ENCODE measurements around the gene EFNA1. TPM values are rescaled to one million over a fixed set of nuclear protein-coding genes. Genes with fewer than 3 reads are reported as not detected.

EFNA1 gene
- total RNA-seq, 1 donor from 2014 or later = 1.7 TPM

DNA sequence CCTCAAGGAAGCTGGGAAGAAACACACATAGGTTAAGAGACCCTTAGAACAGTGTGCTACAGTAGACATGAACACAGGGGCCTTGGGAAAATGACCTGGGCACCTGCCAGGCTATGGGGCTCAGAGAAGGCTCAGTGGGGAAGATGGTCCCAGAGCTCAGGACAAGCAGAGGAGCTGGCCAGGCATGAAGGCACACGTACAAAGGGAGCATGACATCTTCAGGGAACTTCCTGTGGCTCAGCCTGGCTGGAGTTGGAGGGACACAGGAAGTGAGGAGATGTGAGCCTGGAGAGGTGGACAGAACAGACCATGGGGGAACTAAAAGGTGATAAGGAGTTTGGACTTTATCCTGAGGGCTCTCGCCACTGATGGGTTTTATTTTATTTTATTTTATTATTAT is 4.2 kb downstream of the EFNA1 start:
- H3K4me1 Mint-ChIP-seq (ENCODE audit: low read depth, unreplicated experiment) = peaks cover 20% of the 10 kb centered on the region
- H3K4me3 Mint-ChIP-seq (ENCODE audit: unreplicated experiment) = peak overlapping the region; percentile 25
- no peak for DNase-seq
- H3K9me3 Mint-ChIP-seq (ENCODE audit: unreplicated experiment) = peaks cover 12% of the 10 kb centered on the region
- no peak overlapping the region for H3K27ac Mint-ChIP-seq (ENCODE audit: unreplicated experiment)
- peaks cover 26% of the 10 kb centered on the region for H3K27me3 Mint-ChIP-seq (ENCODE audit: unreplicated experiment)
- TF ChIP-seq, protein P1, sequence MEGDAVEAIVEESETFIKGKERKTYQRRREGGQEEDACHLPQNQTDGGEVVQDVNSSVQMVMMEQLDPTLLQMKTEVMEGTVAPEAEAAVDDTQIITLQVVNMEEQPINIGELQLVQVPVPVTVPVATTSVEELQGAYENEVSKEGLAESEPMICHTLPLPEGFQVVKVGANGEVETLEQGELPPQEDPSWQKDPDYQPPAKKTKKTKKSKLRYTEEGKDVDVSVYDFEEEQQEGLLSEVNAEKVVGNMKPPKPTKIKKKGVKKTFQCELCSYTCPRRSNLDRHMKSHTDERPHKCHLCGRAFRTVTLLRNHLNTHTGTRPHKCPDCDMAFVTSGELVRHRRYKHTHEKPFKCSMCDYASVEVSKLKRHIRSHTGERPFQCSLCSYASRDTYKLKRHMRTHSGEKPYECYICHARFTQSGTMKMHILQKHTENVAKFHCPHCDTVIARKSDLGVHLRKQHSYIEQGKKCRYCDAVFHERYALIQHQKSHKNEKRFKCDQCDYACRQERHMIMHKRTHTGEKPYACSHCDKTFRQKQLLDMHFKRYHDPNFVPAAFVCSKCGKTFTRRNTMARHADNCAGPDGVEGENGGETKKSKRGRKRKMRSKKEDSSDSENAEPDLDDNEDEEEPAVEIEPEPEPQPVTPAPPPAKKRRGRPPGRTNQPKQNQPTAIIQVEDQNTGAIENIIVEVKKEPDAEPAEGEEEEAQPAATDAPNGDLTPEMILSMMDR (IDR thresholded peaks at IDR 0.05; ENCODE audit: partially characterized antibody, unreplicated experiment) = no peak
- H3K36me3 Mint-ChIP-seq (ENCODE audit: unreplicated experiment) = no peaks in the 10 kb centered on the region

DNA sequence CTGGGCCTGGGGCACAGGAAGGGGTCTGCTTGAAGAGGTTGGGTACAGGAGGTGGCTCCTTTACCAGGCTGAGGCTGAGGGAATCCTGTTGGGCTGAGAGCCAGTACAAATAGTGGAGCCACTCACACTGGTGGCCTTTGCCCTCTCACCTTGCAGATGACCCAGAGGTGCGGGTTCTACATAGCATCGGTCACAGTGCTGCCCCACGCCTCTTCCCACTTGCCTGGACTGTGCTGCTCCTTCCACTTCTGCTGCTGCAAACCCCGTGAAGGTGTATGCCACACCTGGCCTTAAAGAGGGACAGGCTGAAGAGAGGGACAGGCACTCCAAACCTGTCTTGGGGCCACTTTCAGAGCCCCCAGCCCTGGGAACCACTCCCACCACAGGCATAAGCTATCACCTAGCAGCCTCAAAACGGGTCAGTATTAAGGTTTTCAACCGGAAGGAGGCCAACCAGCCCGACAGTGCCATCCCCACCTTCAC is 6.2 kb downstream of the EFNA1 start:
- H3K27ac Mint-ChIP-seq (ENCODE audit: unreplicated experiment) = no peak overlapping the region

DNA sequence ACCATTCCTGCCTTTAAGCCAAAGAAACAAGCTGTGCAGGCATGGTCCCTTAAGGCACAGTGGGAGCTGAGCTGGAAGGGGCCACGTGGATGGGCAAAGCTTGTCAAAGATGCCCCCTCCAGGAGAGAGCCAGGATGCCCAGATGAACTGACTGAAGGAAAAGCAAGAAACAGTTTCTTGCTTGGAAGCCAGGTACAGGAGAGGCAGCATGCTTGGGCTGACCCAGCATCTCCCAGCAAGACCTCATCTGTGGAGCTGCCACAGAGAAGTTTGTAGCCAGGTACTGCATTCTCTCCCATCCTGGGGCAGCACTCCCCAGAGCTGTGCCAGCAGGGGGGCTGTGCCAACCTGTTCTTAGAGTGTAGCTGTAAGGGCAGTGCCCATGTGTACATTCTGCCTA is 6.6 kb downstream of the EFNA1 start:
- no peaks in the 10 kb centered on the region for H3K36me3 Mint-ChIP-seq (ENCODE audit: unreplicated experiment)
- H3K27ac Mint-ChIP-seq (ENCODE audit: unreplicated experiment) = no peak overlapping the region
- DNase-seq = no peak
- H3K4me3 Mint-ChIP-seq (ENCODE audit: unreplicated experiment) = peak overlapping the region; percentile 100
- TF ChIP-seq, protein P1 (IDR thresholded peaks at IDR 0.05; ENCODE audit: partially characterized antibody, unreplicated experiment) = no peak
- peaks cover 14% of the 10 kb centered on the region for H3K27me3 Mint-ChIP-seq (ENCODE audit: unreplicated experiment)
- H3K9me3 Mint-ChIP-seq (ENCODE audit: unreplicated experiment) = peaks cover 8% of the 10 kb centered on the region
- H3K4me1 Mint-ChIP-seq (ENCODE audit: low read depth, unreplicated experiment) = peaks cover 13% of the 10 kb centered on the region

More for the DNA sequence above, 6.2 kb downstream of the EFNA1 start:
- H3K4me3 Mint-ChIP-seq (ENCODE audit: unreplicated experiment) = peak overlapping the region; percentile 16
- TF ChIP-seq, protein P1 (IDR thresholded peaks at IDR 0.05; ENCODE audit: partially characterized antibody, unreplicated experiment) = no peak
- H3K4me1 Mint-ChIP-seq (ENCODE audit: low read depth, unreplicated experiment) = peaks cover 13% of the 10 kb centered on the region
- DNase-seq = no peak
- peaks cover 8% of the 10 kb centered on the region for H3K9me3 Mint-ChIP-seq (ENCODE audit: unreplicated experiment)
- H3K36me3 Mint-ChIP-seq (ENCODE audit: unreplicated experiment) = no peaks in the 10 kb centered on the region
- H3K27me3 Mint-ChIP-seq (ENCODE audit: unreplicated experiment) = peaks cover 16% of the 10 kb centered on the region

DNA sequence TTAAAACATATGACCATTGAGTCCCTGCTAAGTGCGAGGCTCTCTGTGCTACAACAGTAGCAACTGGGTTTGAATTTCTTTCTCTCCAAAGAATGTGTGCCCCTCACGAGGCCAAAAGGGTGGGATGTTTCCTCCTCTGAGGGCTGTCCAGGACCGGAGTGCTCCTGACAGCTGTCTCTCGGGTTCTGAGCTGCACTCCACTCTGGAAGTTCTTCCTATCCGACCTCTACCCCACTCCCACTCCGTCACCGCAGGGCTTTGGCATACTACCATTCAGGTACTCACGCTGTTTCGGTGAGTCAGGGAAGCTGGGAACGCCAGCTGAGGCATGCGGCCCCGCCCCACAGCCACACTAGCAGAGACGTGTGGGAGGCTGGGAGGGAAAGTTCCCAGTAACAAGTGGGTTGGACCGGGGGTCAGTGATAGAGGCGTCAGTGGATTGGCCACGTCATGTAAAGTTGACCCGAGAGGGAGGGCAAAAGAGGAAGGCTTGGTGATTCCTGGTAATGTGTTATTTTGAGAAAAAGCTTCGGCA is 7.3 kb downstream of the EFNA1 start:
- peaks cover 9% of the 10 kb centered on the region for H3K4me1 Mint-ChIP-seq (ENCODE audit: low read depth, unreplicated experiment)
- TF ChIP-seq, protein P1 (IDR thresholded peaks at IDR 0.05; ENCODE audit: partially characterized antibody, unreplicated experiment) = no peak
- H3K4me3 Mint-ChIP-seq (ENCODE audit: unreplicated experiment) = peak overlapping the region; percentile 100
- DNase-seq = peak; percentile 37
- H3K9me3 Mint-ChIP-seq (ENCODE audit: unreplicated experiment) = peaks cover 8% of the 10 kb centered on the region
- H3K36me3 Mint-ChIP-seq (ENCODE audit: unreplicated experiment) = no peaks in the 10 kb centered on the region
- peak overlapping the region; percentile 98 for H3K27ac Mint-ChIP-seq (ENCODE audit: unreplicated experiment)
- H3K27me3 Mint-ChIP-seq (ENCODE audit: unreplicated experiment) = peaks cover 12% of the 10 kb centered on the region

DNA sequence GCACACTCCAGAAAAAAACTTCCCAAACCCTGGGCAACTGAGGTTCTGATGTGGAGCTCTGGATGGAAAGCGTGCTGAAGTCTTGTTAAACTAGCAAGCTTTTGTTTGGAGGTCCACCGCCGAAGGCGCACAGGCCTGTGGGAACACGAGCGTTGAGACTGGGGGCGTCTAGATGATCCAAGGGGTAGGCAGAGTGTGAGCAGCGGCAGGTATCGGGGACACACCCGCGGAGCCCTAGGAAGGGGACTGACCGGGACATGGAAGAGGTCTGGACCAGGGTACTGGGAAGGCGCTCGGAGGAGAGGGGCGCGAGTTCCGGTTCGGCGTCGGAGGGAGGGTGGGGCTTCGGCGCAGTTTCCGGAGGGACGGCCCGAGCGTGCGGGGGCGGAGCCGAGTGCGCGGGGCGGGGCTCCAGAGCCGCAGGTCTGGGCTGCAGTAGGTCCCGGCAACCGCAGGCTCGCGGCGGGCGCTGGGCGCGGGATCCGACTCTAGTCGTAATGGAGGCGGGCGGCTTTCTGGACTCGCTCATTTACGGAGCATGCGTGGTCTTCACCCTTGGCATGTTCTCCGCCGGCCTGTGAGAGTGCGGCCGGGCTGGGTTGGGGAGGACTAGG is 7.8 kb downstream of the EFNA1 start, which contains the start of gene SLC50A1:
Gene SLC50A1 (plus strand): TSS at position 438 of the 614 bp plus-strand sequence. CDS start 60 bp downstream, at position 498.
- Mint-ChIP-seq H3K9me3 (ENCODE audit: unreplicated experiment) (peaks cover 6% of the 10 kb centered on the region), H3K27ac (ENCODE audit: unreplicated experiment) (peak within 1 kb of the TSS; percentile 98), H3K36me3 (ENCODE audit: unreplicated experiment) (no peaks in the 10 kb centered on the region), H3K4me1 (ENCODE audit: low read depth, unreplicated experiment) (peaks cover 6% of the 10 kb centered on the region), H3K4me3 (ENCODE audit: unreplicated experiment) (peak within 1 kb of the TSS; percentile 100), H3K27me3 (ENCODE audit: unreplicated experiment) (peaks cover 11% of the 10 kb centered on the region)
- DNase-seq = peak; percentile 98
- TF ChIP-seq, protein P1 (IDR thresholded peaks at IDR 0.05; ENCODE audit: partially characterized antibody, unreplicated experiment) = no peak
